NCI-H774 (cell line): ENCODE results near the gene FREM1.

ENCODE experiments used
- DNase-seq: peaks from one replicate; lab custom pipeline; 2025; lab: John Stamatoyannopoulos, UW

Gene FREM1

DNA sequence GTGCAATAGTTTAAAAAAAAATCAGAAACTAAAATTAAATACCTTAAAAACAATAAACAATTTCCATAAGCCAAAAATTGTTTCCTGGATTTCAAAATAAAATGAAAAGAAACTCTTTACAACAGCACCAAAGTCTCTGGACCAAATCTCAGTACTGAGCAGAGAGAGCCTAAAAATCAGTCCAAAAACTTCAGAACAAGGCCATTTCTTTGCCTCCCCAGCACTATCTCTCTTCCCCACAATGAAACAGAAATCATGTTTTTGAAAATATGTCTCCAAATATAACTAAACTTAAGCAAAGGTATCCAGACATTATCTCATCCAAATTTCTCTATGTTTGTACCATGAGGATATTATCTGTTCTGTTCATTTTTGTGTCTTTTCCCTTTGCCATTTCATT, 1.0 kb downstream of the FREM1 start:
- DNase-seq = no peak

DNA sequence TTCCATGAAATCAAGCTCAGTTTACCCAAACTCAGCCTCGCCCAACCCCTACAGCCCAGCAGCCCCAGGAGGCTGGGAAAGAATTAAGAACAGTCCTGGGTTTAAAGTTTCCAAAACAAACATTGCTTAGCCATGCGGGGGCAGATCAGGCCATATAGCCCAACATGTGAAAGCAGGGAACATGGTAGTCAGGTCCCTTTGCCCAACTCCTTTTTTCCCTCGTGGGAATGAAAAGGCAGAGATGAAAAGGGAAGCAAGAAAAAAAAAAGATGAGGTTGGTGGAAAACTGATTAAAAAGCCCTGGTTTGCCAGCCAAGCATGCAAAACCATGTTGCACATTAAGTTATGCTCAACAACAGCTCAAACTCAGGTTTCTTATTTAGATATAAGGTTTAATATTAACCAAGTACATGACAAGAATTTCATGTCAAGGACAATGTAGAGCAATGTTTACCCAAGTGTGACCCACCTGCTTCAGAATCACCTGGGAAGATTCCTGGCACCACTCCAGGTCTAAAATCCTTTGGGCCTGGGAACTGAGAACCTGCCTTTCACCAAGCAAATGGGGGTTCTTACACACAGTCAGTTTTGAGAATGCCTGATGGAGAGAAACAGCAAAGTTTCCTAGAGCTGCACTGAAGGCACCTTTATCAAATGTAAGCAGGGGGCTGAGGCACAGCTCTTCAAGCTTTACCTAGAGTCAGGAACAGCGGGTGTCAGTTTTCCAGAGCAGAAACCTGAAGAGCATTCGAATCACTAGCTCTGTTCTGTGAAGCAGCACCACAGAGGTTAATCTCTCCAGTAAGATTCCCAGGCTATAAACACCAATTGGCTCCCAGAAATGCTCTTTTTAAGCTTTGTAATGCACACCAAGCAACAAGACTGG, 1.7 kb downstream of the FREM1 start:
- peak; percentile 15 for DNase-seq

DNA sequence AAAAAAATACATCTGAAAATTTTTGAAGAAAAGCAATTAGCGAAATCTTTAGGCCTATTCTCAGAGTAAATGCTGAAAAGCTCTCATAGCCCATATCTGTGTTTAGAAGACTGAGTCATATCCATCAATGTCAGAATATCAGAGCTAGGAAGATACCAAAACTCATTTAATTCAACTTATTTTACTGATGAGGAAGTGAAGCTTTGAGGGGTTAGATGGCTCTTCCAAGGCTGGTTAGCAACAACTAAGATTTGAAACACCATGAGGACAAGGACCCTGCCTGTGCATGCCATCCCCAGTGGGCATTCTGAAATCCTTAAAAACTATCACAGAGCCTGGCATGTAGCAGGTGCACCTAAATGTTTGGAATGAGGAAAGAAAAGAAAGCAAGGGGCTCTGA, 2.5 kb downstream of the FREM1 start:
- DNase-seq = no peak

DNA sequence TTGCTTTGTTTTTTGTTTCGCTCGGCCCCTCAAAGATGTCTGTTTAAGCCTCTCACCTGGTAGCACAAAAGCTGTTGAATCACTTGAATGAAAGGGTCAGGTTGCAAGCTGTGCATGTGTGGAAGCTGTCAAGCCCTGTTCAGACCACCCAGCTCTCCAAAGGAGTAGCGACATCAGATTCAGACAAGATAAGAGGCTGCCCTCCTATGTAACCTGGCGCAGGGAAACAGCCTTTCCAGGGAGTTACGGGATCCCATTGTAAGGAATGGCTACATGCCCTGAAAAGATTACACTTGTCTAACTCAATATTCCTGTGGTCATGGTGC, 2.9 kb downstream of the FREM1 start:
- DNase-seq = peak; percentile 21

DNA sequence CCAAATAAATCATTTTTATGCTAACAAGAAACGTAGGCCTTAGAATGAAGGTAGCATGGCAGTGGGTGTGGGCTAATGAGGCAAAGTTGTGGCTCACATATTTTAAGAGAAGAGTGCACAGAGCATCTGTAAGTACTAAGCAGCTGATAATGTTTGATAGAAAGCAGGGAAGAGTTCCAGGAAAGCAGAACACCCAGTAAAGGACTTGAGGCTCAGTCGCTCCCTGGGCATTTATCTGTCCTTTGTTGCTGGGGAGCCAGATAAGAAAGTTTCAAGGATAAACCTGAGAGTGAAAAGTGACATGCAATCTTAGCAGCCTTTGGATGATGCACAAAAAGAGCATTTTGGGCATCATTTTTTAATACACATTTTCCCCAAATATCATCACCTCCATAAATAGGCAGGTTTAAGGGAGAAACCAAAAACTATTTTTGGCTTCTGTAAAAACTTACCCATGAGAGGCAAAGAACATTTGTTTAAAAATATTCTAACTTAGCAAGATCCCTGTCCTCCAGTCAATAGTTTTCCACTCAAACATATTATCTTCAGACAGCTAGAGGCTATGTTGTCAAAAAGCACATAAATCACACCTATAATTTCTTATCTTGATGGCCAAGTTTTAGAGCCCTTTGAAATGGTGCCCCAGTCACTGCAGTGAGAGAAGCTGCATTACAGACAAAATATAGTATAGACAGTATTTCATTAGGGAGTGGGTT, 3.4 kb downstream of the FREM1 start:
- no peak for DNase-seq

DNA sequence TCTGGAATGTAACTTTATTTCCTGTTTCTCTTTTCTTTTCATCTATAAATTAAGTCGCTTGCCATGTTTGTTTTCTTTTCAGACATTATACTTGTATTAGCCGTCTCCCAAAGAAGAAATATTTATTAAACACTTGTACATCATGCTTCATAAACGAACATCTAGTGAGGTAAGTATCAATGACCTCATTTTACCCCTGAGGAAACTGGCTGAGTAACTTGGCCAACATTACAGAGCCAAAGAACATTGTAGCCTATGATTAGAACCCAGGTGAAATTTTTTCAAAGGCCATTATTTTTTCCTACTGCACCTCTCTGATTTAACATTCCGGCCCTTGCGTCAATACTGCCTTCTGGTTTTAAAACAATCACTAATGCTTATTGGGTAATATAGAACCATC, 4.2 kb downstream of the FREM1 start:
- DNase-seq = no peak

DNA sequence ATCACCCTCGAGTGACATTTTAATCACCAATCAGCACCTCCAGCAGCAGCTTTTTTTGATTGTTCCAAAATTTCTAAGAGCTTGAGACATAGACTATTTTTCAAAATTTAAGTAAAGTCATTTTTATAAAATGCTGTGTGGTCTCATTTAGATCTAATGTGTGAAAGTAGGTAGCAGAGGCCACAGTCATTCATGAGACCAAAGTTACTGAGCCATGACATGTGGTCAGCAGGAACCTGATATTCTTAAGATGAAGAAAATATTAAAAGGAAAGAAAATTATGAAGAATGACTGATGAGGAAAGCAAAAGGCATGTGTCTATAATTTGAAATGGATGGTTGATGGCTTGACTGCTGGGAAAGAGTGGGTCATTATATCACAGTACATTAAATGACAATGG, 7.2 kb downstream of the FREM1 start:
- no peak for DNase-seq

DNA sequence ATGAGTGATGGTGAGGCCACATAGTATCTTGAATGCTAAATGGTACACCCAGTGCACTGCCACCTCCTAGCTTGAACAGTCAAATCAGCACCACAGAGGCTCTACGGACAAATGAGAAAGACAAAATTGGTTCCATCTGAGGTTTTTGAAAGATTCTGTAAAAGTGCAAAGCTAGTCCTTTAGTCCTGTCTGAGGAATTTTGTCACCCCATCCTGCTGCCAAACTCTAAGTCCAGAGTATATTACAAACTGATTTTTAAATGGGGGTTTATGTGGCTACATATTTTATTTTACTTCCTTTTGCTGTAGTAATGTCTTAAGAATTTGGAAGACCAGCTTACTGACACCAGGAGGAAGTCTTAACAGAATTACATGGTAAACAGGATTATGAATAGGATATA, 7.7 kb downstream of the FREM1 start:
- DNase-seq = no peak

DNA sequence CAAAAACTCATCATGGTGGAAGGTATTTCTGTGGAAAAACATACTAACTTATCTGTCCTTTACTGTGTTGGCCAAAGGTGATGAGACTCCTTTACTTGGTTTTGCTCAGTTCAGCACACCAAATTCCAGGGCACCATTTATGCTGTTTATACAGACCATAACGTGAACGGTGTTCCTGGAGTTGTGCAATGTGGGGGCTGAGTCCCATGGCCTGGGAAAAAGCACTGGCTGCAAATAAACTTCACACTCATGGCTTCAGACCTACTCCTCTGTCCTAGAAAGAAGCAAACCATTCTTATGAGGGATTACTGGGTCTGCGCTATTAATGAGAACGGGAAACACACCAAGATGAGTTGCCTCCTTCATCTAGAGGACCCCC, 10.4 kb downstream of the FREM1 start:
- DNase-seq = no peak

DNA sequence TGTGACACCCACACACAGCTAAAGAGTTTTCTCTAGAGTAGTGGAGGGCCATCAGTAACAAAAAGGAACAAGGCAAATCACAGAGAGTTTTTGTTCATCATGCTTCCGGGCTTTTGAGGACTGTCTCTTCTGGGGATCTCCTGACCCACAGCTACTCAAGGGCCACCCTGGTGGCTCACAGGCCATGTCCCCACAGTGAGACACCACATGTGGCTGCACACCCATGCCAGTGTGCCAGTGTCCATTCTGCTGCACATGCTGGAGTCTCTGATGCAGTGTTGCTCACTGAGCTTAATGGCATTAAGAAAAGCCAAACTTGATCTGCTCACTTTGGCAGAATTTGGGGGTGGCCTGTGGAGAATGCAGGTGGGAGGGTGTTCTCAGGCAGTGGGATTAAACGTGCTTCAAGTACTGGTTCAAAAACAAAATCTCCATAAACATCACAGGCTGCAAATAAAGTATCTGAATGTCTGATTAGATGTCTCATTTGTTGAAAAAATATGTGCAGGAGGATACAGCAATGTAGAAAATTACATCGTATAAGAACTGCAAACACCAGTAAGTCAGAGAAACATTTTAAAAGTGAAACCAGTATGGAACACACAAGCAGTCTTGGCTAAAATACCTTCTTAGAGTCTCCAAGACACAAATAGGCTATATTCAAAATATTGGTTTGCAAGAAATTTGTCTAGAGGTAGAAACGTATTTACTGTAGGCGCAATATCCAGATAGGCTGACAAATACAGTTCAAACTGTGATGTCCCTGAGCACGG, 11.0 kb downstream of the FREM1 start:
- DNase-seq = no peak

DNA sequence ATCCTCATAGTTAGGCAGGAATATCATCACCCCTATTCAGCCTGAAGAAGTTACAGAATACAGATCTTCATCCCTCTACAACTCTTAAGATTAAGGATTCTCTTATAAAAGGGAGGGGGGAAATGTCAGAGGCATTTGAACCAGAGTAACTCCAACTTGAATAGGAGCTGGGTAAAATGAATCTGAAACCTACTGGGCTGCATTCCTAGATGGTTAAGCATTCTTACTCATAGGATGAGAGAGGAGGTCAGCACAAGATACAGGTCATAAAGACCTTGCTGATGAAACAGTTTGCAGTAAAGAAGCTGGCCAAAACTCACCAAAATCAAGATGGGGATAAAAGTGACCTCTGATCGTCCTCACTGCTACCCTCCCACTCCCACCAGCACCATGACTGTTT, 14.4 kb downstream of the FREM1 start:
- DNase-seq = no peak

DNA sequence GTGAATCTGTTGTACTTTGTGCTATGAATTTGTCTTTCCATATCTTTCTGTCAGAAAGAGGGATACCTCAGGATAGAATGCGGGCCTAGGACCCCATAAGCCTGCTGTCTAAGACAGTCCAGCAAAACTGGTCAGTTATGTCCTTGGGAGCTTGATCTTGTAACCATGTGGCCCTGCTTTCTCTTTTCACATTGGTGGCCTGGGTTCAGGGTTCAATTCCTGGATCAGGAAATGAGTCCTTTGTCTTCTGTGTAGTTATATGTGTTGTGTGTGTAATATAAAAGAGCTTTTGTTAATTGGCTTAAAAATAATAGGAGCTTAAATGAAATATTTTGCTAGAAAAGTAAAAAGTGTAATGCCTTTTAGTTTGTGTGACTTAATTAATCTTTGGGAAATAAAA, 16.9 kb downstream of the FREM1 start:
- DNase-seq = no peak

DNA sequence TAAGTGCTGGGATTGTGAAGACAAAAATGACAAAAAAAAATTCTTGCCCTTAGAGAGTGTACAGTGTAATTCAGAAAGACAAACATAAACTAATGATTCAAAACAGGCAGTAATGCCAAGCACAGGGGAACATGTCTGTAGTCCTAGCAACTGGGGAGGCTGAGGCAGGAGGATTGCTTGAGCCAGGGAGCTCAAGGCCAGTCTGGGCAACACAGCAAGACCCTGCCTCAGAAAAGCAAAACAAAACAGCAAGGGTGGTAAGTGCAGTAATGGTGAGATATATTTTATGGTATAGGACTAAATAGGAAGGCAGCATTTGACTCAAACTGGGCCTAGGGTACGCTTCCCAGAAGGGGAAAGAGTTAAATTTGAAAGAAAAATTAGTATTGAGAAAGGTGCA, 18.9 kb downstream of the FREM1 start:
- no peak for DNase-seq

DNA sequence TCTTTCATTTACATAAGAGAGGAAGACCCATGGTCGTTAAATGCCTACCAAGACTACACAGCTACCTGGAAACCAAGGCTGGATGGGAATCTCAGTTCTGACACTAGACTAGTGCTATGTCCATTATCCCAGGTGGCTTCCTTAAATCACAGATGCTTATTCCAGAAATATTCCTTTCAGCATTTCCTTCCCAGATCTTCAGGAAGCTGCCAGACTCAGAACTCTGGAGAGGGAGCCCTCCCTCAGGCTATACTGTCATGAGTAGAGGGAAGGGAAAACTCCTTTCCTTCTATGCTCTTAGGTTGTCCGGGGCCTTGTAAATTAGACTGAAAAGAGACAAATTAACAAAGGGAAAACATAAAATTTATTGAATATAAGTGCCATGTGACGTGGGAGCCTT, 20.8 kb downstream of the FREM1 start:
- no peak for DNase-seq

DNA sequence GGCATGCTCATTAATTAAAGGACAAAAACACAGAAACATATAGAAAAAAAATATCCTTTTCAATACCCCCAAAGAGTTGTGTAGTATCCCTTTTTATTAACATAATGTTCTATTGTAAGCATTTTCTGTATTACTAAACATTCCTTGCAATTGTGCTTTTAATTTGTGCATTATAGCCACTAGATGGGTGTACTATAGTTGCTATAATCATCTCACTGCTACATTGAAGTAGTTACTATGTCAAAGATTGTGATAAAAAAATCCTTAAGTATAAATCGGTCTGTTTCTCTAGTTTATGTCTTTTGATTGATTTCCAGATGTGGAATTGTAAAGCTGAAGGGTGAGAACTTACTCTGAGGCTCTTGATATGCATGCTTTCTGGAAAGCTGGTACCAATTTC, 21.4 kb downstream of the FREM1 start:
- DNase-seq = no peak

DNA sequence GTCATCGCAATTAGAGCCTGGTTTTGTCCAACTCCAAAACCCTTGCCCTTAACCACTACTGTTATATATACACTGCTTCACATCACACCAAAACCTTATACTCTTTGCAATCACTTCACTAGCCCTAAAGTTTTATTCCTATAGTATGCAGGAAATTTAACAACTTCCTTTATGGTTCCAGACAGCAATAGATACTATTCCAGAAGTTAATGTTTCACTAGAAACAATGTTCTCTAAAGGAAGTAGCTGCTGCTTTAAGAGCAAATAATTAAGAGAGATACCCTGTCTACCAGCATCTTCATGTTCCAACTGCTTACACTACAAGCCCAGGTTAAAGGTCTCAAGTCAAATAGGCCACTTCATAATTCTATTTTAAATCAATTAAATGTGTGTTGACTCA, 22.0 kb downstream of the FREM1 start:
- no peak for DNase-seq

DNA sequence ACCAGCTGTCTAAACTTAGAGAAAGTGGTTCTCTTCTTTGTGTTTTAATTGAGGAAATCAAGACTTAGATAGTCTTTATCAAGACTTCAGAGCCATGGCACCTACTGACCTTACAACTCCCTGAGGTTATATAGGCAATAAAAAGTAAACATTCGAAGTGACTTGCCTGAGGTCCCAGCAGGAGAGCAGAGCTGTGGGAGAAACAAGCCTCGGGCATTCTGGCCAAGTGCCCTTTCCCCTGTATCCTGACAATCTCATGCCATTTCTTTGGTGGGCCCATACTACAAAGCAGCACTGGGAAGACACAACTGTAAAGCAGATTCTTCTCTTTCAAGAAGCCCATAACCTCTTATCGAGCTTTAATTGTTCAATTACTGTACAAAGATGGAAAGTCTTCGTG, 23.1 kb downstream of the FREM1 start:
- no peak for DNase-seq

DNA sequence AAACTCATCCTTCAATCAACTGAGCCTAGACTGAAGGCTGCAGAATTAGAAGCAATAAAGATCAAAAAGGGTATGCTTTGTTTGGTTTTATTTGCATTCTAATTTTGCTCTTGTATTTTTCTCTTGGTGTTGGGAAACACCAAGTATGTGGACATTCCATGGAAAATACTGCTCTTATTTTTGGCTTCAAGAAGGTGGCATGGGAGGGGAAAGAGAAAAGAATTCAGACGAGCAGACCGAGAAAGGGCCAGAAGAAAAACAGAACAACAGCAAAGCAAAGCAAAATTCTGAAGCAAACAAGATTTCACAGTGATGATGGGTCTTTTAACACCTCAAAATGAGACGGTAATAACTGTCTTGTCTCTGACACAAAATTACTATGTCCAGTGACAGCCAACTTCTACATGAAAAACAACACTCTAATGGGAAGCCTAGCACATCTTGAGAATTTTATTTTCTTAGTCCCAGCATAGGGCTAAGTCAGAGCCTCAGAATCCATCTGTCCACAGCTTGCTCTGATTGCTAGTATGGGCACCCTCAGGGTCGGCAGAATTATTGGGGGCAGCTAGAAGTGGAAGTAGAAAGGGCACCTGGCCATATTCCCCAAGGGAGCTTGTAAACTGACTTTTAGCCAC, 26.8 kb downstream of the FREM1 start:
- DNase-seq = no peak

DNA sequence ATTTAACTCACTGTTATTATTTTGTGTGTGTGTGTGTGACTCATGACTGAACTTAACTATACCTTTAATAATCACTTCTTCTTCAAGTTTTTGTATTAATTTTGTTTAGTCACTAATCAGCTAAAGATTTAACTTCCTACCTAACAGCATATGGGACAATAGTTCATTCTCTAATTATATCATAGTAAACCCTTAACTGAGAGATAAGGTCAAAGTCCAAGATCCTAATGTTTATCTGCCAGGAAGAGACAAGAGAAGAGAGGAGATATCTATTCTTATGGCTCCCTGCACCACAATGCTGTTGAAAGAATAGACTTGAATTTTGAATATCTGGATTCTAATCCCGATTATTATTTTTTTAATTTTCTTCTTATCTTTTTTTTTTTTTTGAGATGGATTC, 28.1 kb downstream of the FREM1 start:
- no peak for DNase-seq

DNA sequence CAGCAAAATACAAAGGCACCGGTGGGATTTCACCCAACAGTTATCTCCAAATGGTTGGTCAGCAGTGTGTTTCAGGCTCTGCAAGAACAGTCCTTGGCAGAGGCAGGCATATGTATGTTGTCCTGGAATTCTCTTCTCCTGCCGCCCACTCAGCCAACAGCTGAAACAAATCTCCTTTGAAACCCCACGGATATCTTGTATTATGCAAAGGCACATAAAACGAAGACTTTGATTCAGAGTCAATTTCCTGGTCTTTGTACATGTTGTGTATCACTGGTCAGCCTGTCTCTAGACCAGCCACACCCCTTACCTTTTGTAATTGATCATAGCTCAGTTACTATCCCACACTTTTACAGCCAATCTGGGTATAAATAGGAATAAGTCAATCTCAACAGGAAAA, 29.2 kb downstream of the FREM1 start:
- no peak for DNase-seq

DNA sequence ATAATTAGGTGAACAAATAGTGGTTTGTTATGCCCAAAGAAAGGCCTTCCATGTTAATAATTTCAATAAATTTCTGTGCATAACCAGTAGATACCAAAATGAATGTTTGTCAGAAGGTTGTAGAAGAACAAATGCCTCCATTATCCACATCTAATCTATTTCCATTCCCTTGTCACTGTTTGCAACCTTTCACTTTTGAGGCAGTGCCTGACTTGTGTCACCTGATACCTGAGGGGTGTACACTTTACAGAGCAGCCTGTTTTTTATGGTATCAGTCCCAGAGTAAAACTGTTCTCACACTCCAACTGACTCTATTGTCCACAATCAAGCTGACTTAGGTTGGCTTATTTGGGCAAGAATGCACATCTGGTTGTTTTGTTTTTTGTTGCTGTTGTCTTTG, 40.1 kb downstream of the FREM1 start:
- DNase-seq = no peak

DNA sequence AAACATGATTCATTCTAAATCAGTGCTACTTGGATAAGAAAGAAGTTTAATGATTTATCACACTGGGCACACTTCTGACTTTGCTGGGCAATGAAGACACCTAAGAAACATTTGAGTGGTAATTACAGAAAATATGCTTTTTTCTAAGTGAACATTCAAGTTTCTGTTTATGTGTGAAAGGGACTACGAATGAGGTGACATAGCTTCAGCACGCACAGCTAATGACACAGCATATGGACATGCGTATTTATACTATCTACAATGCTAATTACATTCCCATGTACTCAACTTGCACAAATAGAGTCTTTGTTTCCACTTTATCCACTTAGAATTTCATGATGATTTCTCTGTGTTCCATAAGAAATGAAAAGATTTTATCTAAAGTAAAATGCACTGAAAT, 40.6 kb downstream of the FREM1 start:
- no peak for DNase-seq
